Astrocyte of the spinal cord (primary cell): ENCODE data around the gene UHRF2.

Experiments used
- DNase-seq: peaks from one replicate; pipeline ENCODE4 v3.0.0; 2011; ENCODE audit warnings: low read depth, low spot score
- H3K4me3 ChIP-seq: 2 replicates; pipeline ENCODE4 v1.5.1; 2011; ENCODE audit warnings: low read depth, mild to moderate bottlenecking, low read length, moderate library complexity
- in situ Hi-C: cut with HindIII; loops from 2 replicates; pipeline ENCODE4 v1.10.0; 2017; ENCODE audit warnings: low sequenced_read_pairs
- TF ChIP-seq, protein P1 (sequence below): IDR thresholded peaks from 2 replicates; pipeline ENCODE4 v1.5.1; 2012; ENCODE audit warnings: low read depth, mild to moderate bottlenecking, low read length, inconsistent platforms

Gene UHRF2

DNA sequence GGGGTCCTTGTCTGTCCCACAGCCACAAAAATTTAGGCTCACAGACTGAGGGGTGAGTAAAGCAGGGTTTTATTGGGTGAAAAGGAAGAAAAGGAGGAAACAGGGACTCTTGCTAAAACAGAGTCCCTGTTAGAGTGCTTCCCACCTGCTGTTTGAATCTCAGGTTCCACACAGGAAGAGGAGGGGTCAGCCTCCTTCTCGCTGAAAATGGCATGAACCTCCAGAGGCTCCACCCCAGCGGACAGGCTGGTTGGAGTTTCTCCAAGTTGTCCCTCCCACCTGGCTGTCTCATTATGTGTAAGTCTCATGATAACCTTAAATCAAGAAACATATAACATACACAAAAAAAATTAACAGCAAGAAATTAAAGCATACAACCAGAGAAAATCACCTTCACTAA lies 28.3 kb upstream of the UHRF2 start:
- no peak for DNase-seq
- in situ Hi-C loops: no loop called here
- TF ChIP-seq, protein P1, sequence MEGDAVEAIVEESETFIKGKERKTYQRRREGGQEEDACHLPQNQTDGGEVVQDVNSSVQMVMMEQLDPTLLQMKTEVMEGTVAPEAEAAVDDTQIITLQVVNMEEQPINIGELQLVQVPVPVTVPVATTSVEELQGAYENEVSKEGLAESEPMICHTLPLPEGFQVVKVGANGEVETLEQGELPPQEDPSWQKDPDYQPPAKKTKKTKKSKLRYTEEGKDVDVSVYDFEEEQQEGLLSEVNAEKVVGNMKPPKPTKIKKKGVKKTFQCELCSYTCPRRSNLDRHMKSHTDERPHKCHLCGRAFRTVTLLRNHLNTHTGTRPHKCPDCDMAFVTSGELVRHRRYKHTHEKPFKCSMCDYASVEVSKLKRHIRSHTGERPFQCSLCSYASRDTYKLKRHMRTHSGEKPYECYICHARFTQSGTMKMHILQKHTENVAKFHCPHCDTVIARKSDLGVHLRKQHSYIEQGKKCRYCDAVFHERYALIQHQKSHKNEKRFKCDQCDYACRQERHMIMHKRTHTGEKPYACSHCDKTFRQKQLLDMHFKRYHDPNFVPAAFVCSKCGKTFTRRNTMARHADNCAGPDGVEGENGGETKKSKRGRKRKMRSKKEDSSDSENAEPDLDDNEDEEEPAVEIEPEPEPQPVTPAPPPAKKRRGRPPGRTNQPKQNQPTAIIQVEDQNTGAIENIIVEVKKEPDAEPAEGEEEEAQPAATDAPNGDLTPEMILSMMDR: no peak
- H3K4me3 ChIP-seq: no peak overlapping the region

DNA sequence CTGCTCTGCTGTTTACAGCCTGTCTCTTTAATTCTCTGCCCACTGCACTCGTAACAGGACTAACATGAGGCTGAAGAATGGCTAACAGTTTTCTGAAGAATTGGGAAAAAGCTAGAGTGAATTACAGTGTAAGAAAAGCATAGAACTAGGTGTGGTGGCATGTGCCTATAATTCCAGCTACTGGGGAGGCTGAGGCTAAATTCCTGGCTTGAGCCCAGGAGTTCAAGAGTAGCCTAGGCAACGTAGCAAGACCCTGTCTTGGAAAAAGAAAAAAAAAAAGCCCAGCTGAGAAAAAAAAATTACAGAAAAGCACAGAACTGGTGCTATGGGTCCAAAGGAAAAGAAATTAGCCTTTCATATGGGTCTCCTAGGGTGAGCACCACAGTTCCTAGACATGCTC lies 13.9 kb upstream of the UHRF2 start:
- DNase-seq: no peak
- in situ Hi-C loops: no loop called here
- TF ChIP-seq, protein P1: no peak
- H3K4me3 ChIP-seq: no peak overlapping the region

DNA sequence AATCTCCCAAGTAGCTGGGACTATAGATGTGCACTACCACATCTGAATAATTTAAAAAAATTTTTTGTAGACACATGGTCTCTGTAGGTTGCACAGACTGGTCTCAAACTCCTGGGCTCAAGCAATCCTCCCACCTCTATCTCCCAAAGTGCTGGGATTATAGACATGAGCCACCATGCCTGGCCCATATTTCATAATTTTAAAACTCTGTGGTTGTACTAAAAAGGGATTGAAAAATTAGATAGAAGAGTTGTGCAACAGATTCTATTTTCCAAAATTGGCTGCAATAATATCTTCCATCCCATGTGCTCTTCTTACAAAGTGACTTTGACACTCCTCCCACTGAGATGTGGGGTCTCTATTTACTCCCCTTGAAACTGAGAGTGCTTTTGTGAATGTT lies 7.6 kb upstream of the UHRF2 start:
- H3K4me3 ChIP-seq: no peak overlapping the region
- TF ChIP-seq, protein P1: no peak
- in situ Hi-C loops: no loop called here
- DNase-seq: no peak

DNA sequence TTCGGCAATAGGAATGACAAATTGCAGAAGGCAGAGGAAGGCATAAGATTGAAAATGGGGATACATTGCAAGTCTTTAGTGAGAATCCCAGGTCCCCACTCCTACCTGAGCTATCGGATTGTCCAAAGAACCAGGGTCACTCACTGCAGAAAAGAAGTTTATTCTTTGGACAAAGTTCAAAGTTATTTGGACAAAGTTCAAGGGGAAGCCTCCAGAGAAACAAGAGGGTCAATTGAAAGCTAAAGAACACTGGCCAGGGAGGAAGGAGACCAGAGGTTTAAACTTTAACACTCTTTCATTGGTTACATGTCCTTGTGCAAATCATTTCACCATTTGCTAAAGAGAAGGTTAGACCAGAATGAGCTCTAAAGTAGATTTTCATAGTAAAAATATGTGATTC lies 5.2 kb upstream of the UHRF2 start:
- DNase-seq: no peak
- TF ChIP-seq, protein P1: no peak
- H3K4me3 ChIP-seq: no peak overlapping the region
- in situ Hi-C loops: no loop called here

DNA sequence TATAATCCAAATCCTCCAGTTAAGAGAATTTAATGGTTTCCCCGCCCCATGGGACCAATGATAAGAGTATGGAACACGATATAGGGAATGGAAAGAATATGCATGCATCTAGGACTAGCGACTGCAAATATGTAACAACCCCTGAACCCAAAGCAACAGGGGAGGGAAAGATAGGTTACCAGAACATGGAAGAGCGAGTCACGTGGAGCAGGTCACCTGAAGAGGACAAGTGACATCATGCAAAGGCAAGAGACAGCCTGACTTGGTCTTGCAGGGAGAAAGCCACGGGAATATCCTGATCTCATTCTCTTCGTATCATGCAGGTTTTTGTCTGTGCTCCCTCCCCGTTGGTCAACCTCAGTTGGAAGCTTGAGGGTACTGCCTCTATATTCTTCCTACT lies 4.7 kb upstream of the UHRF2 start:
- in situ Hi-C loops: no loop called here
- no peak overlapping the region for H3K4me3 ChIP-seq
- TF ChIP-seq, protein P1: no peak
- DNase-seq: no peak

DNA sequence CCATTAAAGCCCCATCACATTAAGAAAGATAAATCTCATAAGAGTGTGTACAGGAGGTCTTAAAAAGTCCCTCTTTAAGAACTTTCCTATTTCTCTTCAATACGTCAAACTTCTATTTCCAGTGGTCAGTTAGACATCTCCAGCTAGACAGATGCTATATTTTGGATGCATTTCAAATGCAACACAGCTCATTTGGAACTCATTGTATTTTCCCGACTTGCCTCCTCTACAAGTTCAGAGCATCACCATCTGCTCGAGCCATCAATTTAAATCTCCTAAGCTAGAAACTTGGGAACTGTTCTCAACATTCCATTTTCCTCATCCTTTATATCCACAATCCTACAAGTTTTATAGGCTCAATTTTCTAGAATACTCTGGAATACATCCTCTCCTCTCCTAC lies 3.2 kb upstream of the UHRF2 start:
- no peak overlapping the region for H3K4me3 ChIP-seq
- no peak for DNase-seq
- in situ Hi-C loops: no loop called here
- TF ChIP-seq, protein P1: no peak

DNA sequence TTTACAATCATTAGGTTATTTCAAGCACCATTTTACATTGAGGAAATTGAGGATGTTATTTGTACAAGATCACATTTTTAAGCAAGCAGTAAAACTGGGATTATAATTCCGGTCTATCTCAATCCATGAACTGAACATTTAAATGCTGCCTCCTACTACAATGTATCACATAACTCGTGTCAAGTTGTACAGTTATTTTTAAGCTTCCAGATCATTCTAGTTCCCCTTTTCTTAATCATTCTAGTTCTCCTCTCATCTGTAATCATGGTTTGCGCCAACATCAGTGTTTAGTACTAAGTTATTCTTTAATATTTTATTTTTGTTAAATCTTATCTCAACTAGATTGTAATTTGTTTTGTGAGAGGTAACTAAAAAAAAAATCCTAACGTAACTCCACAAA lies 2.4 kb upstream of the UHRF2 start:
- H3K4me3 ChIP-seq: no peak overlapping the region
- in situ Hi-C loops: no loop called here
- TF ChIP-seq, protein P1: no peak
- no peak for DNase-seq
